Neuronal stem cell (in vitro differentiated cells): Measurements from ENCODE around the gene GJC3.
"Not testable (repeated sequence)": the region's sequence is repeated elsewhere in the genome, so short reads cannot be mapped to it uniquely, and the experiment has no call there.

Experiments used
- DNase-seq: peaks from one replicate; pipeline ENCODE4 v3.0.0-alpha.2; 2013; ENCODE audit warnings: low spot score
- H2AFZ ChIP-seq: one replicate; pipeline ENCODE4 v1.6.1; 2013; ENCODE audit warnings: mild to moderate bottlenecking, low read length, inconsistent platforms
- H2AK5ac ChIP-seq: 2 replicates; pipeline ENCODE4 v1.6.1; 2013; ENCODE audit warnings: low read depth, mild to moderate bottlenecking, inconsistent platforms, low read length, moderate library complexity, mixed read lengths
- H2BK120ac ChIP-seq: 2 replicates; pipeline ENCODE4 v1.6.1; 2013; ENCODE audit warnings: low read depth, mild to moderate bottlenecking, inconsistent platforms, low read length, moderate library complexity, mixed read lengths
- H2BK12ac ChIP-seq: one replicate; pipeline ENCODE4 v1.6.1; 2013; ENCODE audit warnings: low read length, inconsistent platforms
- H2BK15ac ChIP-seq: 2 replicates; pipeline ENCODE4 v1.6.1; 2013; ENCODE audit warnings: mild to moderate bottlenecking, low read length, inconsistent platforms, mixed read lengths
- H2BK5ac ChIP-seq: one replicate; pipeline ENCODE4 v1.6.1; 2013; ENCODE audit warnings: inconsistent platforms, mild to moderate bottlenecking, low read length, moderate library complexity
- H3K14ac ChIP-seq: one replicate; pipeline ENCODE4 v1.6.1; 2013; ENCODE audit warnings: low read length, inconsistent platforms
- H3K18ac ChIP-seq: 2 replicates; pipeline ENCODE4 v1.6.1; 2013; ENCODE audit warnings: low read length, inconsistent platforms
- H3K23ac ChIP-seq: 2 replicates; pipeline ENCODE4 v1.6.1; 2013; ENCODE audit warnings: low read depth, mild to moderate bottlenecking, mixed read lengths, low read length, inconsistent platforms; ENCODE audit not compliant: poor library complexity
- H3K27ac ChIP-seq: replicated peaks from 3 replicates; pipeline ENCODE4 v1.5.1; 2013; ENCODE audit warnings: low read length, inconsistent platforms
- H3K27me3 ChIP-seq, 3 experiments: 2 replicates each; pipeline ENCODE4 v1.6.1; 2013; ENCODE audit warnings: low read length in 3 of 3, mild to moderate bottlenecking in 2 of 3, inconsistent platforms in 1 of 3, low read depth in 1 of 3, mixed read lengths in 1 of 3, moderate library complexity in 1 of 3; ENCODE audit not compliant: control insufficient read depth in 3 of 3, insufficient read depth in 3 of 3
- H3K36me3 ChIP-seq, 2 donors: replicated peaks in 1 of 2; 2 replicates each; pipeline ENCODE4 v1.6.1; 2013; ENCODE audit warnings: low read length in 2 of 2; ENCODE audit not compliant: control insufficient read depth in 2 of 2, insufficient read depth in 2 of 2
- H3K4ac ChIP-seq: 2 replicates; pipeline ENCODE4 v1.6.1; 2013; ENCODE audit warnings: inconsistent platforms, mild to moderate bottlenecking, low read length, moderate library complexity
- H3K4me1 ChIP-seq, 2 donors: 1 replicate in 1 of 2; 2 replicates in 1 of 2; pipeline ENCODE4 v1.6.1; 2013; ENCODE audit warnings: low read length in 2 of 2, low read depth in 1 of 2; ENCODE audit not compliant: control insufficient read depth in 2 of 2, insufficient read depth in 1 of 2
- H3K4me2 ChIP-seq: one replicate; pipeline ENCODE4 v1.6.1; 2013; ENCODE audit warnings: mild to moderate bottlenecking, low read length, inconsistent platforms; ENCODE audit not compliant: insufficient read depth, poor library complexity, severe bottlenecking
- H3K4me3 ChIP-seq, 2 donors: 2 replicates each; pipeline ENCODE4 v1.5.1; 2013; ENCODE audit warnings: low read length in 2 of 2, mild to moderate bottlenecking in 2 of 2, inconsistent platforms in 1 of 2, moderate library complexity in 1 of 2
- H3K79me1 ChIP-seq: one replicate; pipeline ENCODE4 v1.6.1; 2013; ENCODE audit warnings: low read depth, mild to moderate bottlenecking, inconsistent platforms, low read length, moderate library complexity
- H3K9ac ChIP-seq: one replicate; pipeline ENCODE4 v1.6.1; 2013; ENCODE audit warnings: mild to moderate bottlenecking, low read depth, low read length, inconsistent platforms; ENCODE audit not compliant: poor library complexity
- H3K9me3 ChIP-seq, 2 donors: replicated peaks in 1 of 2; 2 replicates each; pipeline versions ENCODE3 to v1.6.1; 2013; ENCODE audit warnings: low read length in 2 of 2, mild to moderate bottlenecking in 2 of 2, inconsistent platforms in 1 of 2, low read depth in 1 of 2, mixed read lengths in 1 of 2, moderate library complexity in 1 of 2; ENCODE audit not compliant: control insufficient read depth in 2 of 2, insufficient read depth in 1 of 2
- H4K8ac ChIP-seq: one replicate; pipeline ENCODE4 v1.6.1; 2013; ENCODE audit warnings: low read depth, mild to moderate bottlenecking, inconsistent platforms, low read length, moderate library complexity
- H4K91ac ChIP-seq: one replicate; pipeline ENCODE4 v1.6.1; 2013; ENCODE audit warnings: low read length, low read depth, mild to moderate bottlenecking, inconsistent platforms; ENCODE audit not compliant: poor library complexity
- WGBS, 2 donors: extraction: QIAGEN DNeasy Blood & Tissue Kit; methylation state at CpG; one replicate each; pipeline ENCODE4 v1.1.7; 2013; ENCODE audit warnings: missing lambda C conversion rate in 2 of 2, mixed read lengths in 1 of 2; ENCODE audit not compliant: insufficient read length in 2 of 2, insufficient replicate concordance in 1 of 2; ENCODE audit errors: extremely low coverage in 2 of 2; 5-methylcytosine and 5-hydroxymethylcytosine counted together

Gene GJC3

DNA sequence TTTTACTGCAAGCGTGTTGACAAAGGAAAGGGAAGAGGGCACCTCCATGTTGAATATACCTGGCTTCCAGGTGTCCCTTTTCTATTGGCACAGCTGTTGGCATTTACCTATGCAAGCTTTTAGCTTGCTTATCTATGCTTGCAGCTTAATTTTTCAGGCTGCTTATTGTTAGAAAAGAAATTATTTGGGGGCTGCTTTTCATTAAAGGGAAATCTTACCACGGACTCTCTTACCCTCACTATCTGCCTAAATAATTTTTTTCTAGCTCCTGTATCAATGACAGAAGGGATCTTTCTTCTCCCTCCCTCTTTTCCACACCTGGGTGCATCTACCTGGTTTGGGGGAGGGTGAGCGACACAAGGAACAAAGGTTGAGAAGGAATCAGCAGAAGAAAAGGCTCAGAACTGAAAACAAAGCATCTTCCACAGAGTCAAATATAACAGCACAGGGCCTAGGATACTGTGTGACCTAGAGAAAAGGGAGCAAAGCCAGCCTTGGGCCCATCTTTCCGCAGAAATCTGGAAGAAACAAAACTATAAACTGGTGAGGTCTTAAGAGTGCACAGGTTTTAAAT, 15.2 kb upstream of the GJC3 start:
- H3K23ac ChIP-seq: no peak overlapping the region
- H3K18ac ChIP-seq: no peak overlapping the region
- no peaks in the 10 kb centered on the region for H3K36me3 ChIP-seq
- no peak overlapping the region for H2BK15ac ChIP-seq
- H3K79me1 ChIP-seq: no peaks in the 10 kb centered on the region
- H2AFZ ChIP-seq: no peak overlapping the region
- no CpG with 5 or more reads among the region's 4 CpGs for WGBS, 2 donors
- H3K9ac ChIP-seq: no peak overlapping the region
- H2BK12ac ChIP-seq: no peak overlapping the region
- H3K4me1 ChIP-seq: peaks cover 0 to 3% of the 10 kb centered on the region in 2 donors
- peaks cover 0 to 3% (median 0%) of the 10 kb centered on the region in 3 experiments for H3K27me3 ChIP-seq
- H4K91ac ChIP-seq: no peak overlapping the region
- H3K4me3 ChIP-seq: no peak overlapping the region
- DNase-seq: no peak
- no peak overlapping the region for H3K27ac ChIP-seq
- H3K9me3 ChIP-seq: no peaks in the 10 kb centered on the region
- no peak overlapping the region for H2BK120ac ChIP-seq
- no peak overlapping the region for H2AK5ac ChIP-seq
- no peak overlapping the region for H3K4ac ChIP-seq
- H2BK5ac ChIP-seq: no peak overlapping the region
- no peak overlapping the region for H3K14ac ChIP-seq
- H4K8ac ChIP-seq: no peak overlapping the region
- no peak overlapping the region for H3K4me2 ChIP-seq

DNA sequence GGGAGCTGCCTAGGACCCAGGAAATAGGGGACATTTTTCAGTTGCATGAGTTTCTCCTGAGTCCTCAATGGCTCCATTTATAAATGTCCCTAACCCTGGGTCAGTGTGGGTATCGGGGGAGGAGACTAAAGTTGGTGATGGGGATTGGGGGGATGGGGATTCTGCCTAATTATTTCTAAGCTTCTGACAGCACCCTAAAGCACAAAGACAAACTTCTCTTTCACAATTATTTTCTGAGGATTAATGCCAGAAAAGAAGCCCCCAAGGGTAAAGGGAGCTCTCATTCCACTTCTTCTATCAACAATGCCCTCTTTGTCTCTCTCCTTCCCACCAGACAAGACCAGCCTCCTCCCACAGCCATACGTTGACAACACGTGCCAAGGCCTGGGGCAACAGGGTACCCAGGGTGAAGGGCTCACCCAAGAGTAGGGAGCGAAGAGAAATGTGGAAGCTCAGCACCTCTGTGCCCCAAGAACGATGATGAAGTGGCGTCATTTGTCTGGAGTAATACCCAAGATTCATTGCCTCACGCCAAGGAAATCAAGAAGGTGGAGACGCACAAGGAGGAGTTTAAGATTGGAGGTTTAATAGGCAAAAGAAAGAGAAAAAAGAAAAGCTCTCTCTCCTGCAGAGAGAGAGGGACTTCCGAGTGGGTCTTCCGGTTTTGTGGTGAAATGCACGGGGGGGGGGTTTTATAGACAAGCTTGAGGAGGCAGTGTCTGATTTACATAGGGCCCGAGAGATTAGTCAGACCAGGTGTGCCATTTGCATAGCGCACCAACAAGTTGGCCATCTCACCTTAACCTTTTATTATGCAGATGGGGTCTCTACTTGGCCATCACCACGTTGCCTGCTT, 14.4 kb upstream of the GJC3 start:
- Histone ChIP-seq H3K27me3 (peaks cover 0 to 3% (median 0%) of the 10 kb centered on the region in 3 experiments), H3K23ac (no peak overlapping the region), H3K4ac (no peak overlapping the region), H3K9ac (no peak overlapping the region), H4K8ac (no peak overlapping the region), H2AFZ (no peak overlapping the region), H4K91ac (no peak overlapping the region), H3K4me3 (no peak overlapping the region), H3K79me1 (no peaks in the 10 kb centered on the region), H2BK15ac (no peak overlapping the region), H2AK5ac (no peak overlapping the region), H3K4me1 (peaks cover 0 to 3% of the 10 kb centered on the region in 2 donors), H2BK5ac (no peak overlapping the region), H3K14ac (no peak overlapping the region), H2BK12ac (no peak overlapping the region), H3K36me3 (no peaks in the 10 kb centered on the region), H3K18ac (peak overlapping the region; percentile 30), H3K9me3 (peaks cover under 1 to 3% of the 10 kb centered on the region in 2 donors), H2BK120ac (no peak overlapping the region), H3K4me2 (no peak overlapping the region), H3K27ac (no peak overlapping the region)
- no CpG with 5 or more reads among the region's 14 CpGs for WGBS, 2 donors
- DNase-seq: no peak

DNA sequence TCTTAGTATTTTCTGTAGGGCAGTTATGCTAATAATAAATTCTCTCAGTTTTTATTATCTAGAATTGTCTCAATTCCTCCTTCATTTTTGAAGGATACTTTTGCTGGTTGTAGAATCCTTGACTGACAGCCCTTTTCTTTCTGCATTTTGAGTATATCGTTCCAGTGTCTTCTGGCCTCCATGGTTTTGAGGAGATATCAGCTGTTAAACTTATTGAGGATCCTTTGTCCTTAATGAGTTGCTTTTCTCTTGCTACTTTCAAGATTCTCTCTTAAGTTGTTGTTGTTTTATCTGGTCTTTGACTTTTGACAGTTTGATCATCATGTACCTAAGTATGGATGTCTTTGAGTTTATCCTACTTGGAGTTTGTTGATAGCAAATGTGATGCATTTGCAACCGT, 8.9 kb upstream of the GJC3 start:
- Histone ChIP-seq H2BK5ac (no peak overlapping the region), H3K18ac (no peak overlapping the region), H3K9me3 (peaks cover 3% of the 10 kb centered on the region in 2 donors), H2AK5ac (no peak overlapping the region), H3K36me3 (no peaks in the 10 kb centered on the region), H4K8ac (no peak overlapping the region), H2BK120ac (no peak overlapping the region), H2BK12ac (no peak overlapping the region), H4K91ac (no peak overlapping the region), H3K4me3 (no peak overlapping the region), H3K14ac (no peak overlapping the region), H3K23ac (no peak overlapping the region), H3K4ac (no peak overlapping the region), H2AFZ (no peak overlapping the region), H3K4me2 (no peak overlapping the region), H3K27ac (no peak overlapping the region), H3K9ac (no peak overlapping the region), H2BK15ac (no peak overlapping the region), H3K79me1 (peaks cover 1% of the 10 kb centered on the region), H3K27me3 (no peaks in the 10 kb centered on the region), H3K4me1 (peaks cover 0 to 3% of the 10 kb centered on the region in 2 donors)
- DNase-seq: no peak
- no CpG with 5 or more reads among the region's 2 CpGs for WGBS, 2 donors

- not testable (repeated sequence) for H4K91ac ChIP-seq, H3K18ac ChIP-seq, H3K23ac ChIP-seq, H3K4ac ChIP-seq, H2BK15ac ChIP-seq, H3K79me1 ChIP-seq, H2AFZ ChIP-seq, H2AK5ac ChIP-seq, H3K9me3 ChIP-seq, H4K8ac ChIP-seq, H2BK120ac ChIP-seq, H2BK12ac ChIP-seq, H3K4me3 ChIP-seq, H3K27ac ChIP-seq, H3K4me2 ChIP-seq, H2BK5ac ChIP-seq, DNase-seq, H3K36me3 ChIP-seq, H3K27me3 ChIP-seq, H3K9ac ChIP-seq, H3K14ac ChIP-seq, H3K4me1 ChIP-seq
- WGBS, 2 donors: no CpG with 5 or more reads among the region's 4 CpGs
Measured at GRCh38 chr7:99935009-99935408, 5.6 kb upstream of the GJC3 start.
